ENCODE results near the gene ATP8A2. TPM values are rescaled to one million over a fixed set of nuclear protein-coding genes. Genes with fewer than 3 reads are reported as not detected.

ATP8A2 gene
- total RNA-seq, 1 experiment from 2014 or later, result not detected

DNA sequence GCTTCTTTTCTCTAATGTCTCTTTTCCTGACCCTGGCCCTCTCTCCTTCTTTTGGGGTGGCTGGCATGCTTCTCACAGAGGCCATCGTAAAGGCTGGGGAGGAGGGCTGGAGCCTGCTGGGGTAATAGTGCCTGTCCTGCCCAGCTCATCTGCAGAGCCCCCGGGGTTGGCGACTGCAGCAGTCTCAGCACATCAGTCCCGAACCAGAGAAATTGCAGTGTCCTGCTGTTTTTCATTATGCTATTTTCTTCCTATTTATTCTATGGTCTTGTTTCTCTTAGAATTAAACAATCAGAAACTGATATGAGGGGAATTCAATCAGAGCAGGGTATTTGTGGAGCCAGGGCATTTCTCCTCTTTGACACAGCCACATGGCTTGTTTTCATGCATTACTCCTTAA is 513.6 kb downstream of the ATP8A2 start:
- Histone ChIP-seq H3K27ac (ENCODE audit: low read length) (no peak overlapping the region), H3K27me3 (ENCODE audit: control insufficient read depth, insufficient read depth, low read length) (no peaks in the 10 kb centered on the region), H3K9me3 (ENCODE audit: control insufficient read depth, insufficient read depth, low read depth, low read length) (no peaks in the 10 kb centered on the region), H3K4me1 (ENCODE audit: control insufficient read depth, insufficient read depth, low read length) (no peaks in the 10 kb centered on the region), H3K36me3 (ENCODE audit: control insufficient read depth, insufficient read depth, low read length) (no peaks in the 10 kb centered on the region), H3K4me3 (ENCODE audit: low read depth in 2 of 2, low read length in 2 of 2) (no peak overlapping the region)
- ChIA-PET POLR2A (no interaction called here), CTCF (no interaction called here)
- ATAC-seq (no peak), DNase-seq (ENCODE audit: low read depth, low spot score) (no peak)
- intact Hi-C loops (cut with micrococcal nuclease; ENCODE audit: unreplicated experiment), result no loop called here
- TF ChIP-seq TCF7L2 (IDR thresholded peaks at IDR 0.05; ENCODE audit: low read depth, low read length) (no peak), SIN3A (IDR thresholded peaks at IDR 0.05; ENCODE audit: borderline replicate concordance, insufficient read depth, low read depth, low read length) (no peak), POLR2AphosphoS5 (IDR thresholded peaks at IDR 0.05; ENCODE audit: low read depth, low read length) (no peak)
- TF ChIP-seq, protein P1, sequence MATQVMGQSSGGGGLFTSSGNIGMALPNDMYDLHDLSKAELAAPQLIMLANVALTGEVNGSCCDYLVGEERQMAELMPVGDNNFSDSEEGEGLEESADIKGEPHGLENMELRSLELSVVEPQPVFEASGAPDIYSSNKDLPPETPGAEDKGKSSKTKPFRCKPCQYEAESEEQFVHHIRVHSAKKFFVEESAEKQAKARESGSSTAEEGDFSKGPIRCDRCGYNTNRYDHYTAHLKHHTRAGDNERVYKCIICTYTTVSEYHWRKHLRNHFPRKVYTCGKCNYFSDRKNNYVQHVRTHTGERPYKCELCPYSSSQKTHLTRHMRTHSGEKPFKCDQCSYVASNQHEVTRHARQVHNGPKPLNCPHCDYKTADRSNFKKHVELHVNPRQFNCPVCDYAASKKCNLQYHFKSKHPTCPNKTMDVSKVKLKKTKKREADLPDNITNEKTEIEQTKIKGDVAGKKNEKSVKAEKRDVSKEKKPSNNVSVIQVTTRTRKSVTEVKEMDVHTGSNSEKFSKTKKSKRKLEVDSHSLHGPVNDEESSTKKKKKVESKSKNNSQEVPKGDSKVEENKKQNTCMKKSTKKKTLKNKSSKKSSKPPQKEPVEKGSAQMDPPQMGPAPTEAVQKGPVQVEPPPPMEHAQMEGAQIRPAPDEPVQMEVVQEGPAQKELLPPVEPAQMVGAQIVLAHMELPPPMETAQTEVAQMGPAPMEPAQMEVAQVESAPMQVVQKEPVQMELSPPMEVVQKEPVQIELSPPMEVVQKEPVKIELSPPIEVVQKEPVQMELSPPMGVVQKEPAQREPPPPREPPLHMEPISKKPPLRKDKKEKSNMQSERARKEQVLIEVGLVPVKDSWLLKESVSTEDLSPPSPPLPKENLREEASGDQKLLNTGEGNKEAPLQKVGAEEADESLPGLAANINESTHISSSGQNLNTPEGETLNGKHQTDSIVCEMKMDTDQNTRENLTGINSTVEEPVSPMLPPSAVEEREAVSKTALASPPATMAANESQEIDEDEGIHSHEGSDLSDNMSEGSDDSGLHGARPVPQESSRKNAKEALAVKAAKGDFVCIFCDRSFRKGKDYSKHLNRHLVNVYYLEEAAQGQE (IDR thresholded peaks at IDR 0.05; ENCODE audit: insufficient read depth in 1 of 2, low read depth in 2 of 2, low read length in 1 of 2), result no peak
- TF ChIP-seq, protein P2, sequence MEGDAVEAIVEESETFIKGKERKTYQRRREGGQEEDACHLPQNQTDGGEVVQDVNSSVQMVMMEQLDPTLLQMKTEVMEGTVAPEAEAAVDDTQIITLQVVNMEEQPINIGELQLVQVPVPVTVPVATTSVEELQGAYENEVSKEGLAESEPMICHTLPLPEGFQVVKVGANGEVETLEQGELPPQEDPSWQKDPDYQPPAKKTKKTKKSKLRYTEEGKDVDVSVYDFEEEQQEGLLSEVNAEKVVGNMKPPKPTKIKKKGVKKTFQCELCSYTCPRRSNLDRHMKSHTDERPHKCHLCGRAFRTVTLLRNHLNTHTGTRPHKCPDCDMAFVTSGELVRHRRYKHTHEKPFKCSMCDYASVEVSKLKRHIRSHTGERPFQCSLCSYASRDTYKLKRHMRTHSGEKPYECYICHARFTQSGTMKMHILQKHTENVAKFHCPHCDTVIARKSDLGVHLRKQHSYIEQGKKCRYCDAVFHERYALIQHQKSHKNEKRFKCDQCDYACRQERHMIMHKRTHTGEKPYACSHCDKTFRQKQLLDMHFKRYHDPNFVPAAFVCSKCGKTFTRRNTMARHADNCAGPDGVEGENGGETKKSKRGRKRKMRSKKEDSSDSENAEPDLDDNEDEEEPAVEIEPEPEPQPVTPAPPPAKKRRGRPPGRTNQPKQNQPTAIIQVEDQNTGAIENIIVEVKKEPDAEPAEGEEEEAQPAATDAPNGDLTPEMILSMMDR (IDR thresholded peaks at IDR 0.05), result no peak
- in situ Hi-C loops (cut with HindIII; ENCODE audit: low pct_unique_long_range_greater_than_20kb, low sequenced_read_pairs), result no loop called here
- BruUV-seq (replicated peaks), result no TSS peak

DNA sequence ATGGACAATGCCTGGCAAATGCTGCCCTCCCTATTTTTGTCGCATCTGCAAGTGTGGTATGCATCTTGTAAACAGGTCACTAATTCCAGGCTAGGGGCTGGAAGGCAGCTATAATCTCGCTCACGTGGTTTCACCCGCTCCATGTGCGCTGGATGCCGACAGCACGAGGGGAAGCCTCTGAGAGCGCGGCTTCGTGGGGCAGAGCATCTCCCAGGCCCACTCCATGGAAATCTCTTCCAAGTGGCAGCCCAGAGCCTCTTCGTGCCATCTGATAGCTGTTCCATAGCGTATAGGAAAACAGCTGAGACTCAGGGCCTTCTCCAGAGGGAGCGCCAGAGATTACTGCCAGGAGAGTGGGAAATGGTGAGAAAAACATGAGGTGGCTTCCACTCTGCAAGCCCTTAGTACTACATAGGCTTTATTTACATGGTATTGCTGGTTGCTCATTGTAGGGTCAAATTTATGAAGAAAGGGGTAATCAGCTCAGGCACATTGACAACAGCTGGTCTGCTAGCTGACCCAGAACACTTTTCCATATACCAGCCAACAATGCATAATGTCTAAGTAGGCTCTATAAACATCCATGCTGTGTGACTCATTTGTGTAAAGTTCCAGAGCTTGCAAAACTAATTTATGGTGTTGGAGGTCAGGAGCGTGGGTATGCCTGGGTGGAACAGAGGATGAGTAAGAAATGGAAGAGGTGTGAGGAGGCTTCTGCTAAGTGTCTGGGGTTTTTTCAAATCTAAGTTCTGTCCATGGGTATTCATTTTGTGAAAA is 514.9 kb downstream of the ATP8A2 start:
- DNase-seq (ENCODE audit: low read depth, low spot score), result peak; percentile 10
- TF ChIP-seq SIN3A (IDR thresholded peaks at IDR 0.05; ENCODE audit: borderline replicate concordance, insufficient read depth, low read depth, low read length) (no peak), TCF7L2 (IDR thresholded peaks at IDR 0.05; ENCODE audit: low read depth, low read length) (no peak), POLR2AphosphoS5 (IDR thresholded peaks at IDR 0.05; ENCODE audit: low read depth, low read length) (no peak)
- TF ChIP-seq, protein P1 (IDR thresholded peaks at IDR 0.05; ENCODE audit: insufficient read depth in 1 of 2, low read depth in 2 of 2, low read length in 1 of 2), result no peak
- TF ChIP-seq, protein P2 (IDR thresholded peaks at IDR 0.05), result no peak
- intact Hi-C loops (cut with micrococcal nuclease; ENCODE audit: unreplicated experiment) (no loop called here), in situ Hi-C loops (cut with HindIII; ENCODE audit: low pct_unique_long_range_greater_than_20kb, low sequenced_read_pairs) (no loop called here)
- POLR2A ChIA-PET, result no interaction called here
- Histone ChIP-seq H3K27me3 (ENCODE audit: control insufficient read depth, insufficient read depth, low read length) (no peaks in the 10 kb centered on the region), H3K36me3 (ENCODE audit: control insufficient read depth, insufficient read depth, low read length) (no peaks in the 10 kb centered on the region), H3K4me3 (ENCODE audit: low read depth in 2 of 2, low read length in 2 of 2) (no peak overlapping the region), H3K9me3 (ENCODE audit: control insufficient read depth, insufficient read depth, low read depth, low read length) (no peaks in the 10 kb centered on the region), H3K27ac (ENCODE audit: low read length) (no peak overlapping the region), H3K4me1 (ENCODE audit: control insufficient read depth, insufficient read depth, low read length) (no peaks in the 10 kb centered on the region)
- CTCF ChIA-PET, result no interaction called here
- ATAC-seq, result 0 out of 2 replicates have a peak, but pooled peaks have one; percentile 38
- no TSS peak for BruUV-seq (replicated peaks)

All from Panc1 (cell line).